ENCODE results near the gene SEMA3A. TPM values are rescaled to one million over a fixed set of nuclear protein-coding genes. Genes with fewer than 3 reads are reported as not detected.

SEMA3A gene
- total and polyA plus RNA-seq, 2 of the 13 experiments (the other 11 are each of a cell fraction or from before 2014, with no cell fraction given) = 0.29 to 1.2 TPM

DNA sequence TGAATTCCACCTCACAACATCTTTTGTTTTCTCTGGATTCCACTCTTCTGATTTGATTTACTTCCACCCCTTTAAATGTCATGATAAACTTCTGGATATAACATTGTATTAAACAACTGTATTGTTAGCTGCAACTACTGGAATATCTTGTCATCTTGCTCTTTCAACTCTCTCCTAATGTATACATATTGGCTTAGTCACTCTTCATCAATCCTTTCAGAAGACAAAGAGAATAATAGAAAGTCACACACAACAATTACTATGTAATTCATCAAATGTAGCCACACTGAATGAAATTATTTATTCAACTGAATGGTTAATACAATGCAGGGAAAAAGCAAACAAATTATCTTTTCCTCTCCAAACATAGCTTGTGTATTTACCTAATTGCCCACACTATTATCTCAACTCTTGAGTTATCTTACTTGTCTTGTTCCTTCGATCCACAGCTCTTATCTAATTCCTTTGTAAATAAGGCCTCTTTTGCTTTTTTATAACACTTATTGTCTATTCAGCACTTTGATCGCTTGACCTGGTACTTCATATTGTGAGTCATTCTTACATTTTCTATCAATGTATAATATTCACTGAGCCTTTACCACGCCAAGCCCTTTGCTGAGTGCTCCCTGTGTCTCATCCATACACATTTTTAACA, 16.7 kb downstream of the SEMA3A start:
- in situ Hi-C loops (cut with HindIII; ENCODE audit: extremely low pct_ligation_motif_present, low pct_unique_long_range_greater_than_20kb) (no loop called here), intact Hi-C loops (cut with micrococcal nuclease; ENCODE audit: unreplicated experiment) (no loop called here)
- Histone ChIP-seq H2AFZ (ENCODE audit: low read length) (no peak overlapping the region), H3K4me2 (ENCODE audit: low read depth, low read length) (no peak overlapping the region), H4K20me1 (ENCODE audit: insufficient read depth, low read length) (no peaks in the 10 kb centered on the region), H3K9ac (ENCODE audit: insufficient read depth, low read depth, low read length) (no peak overlapping the region), H3K9me3 (ENCODE audit: low read length) (no peaks in the 10 kb centered on the region), H3K36me3 (replicated peaks in 1 of 2; ENCODE audit: control insufficient read depth in 1 of 2, insufficient read depth in 2 of 2, low read length in 2 of 2) (no peaks in the 10 kb centered on the region), H3K4me3 (replicated peaks in 1 of 3; ENCODE audit: insufficient read depth in 1 of 3, low read depth in 2 of 3, low read length in 3 of 3) (no peak overlapping the region), H3K79me2 (ENCODE audit: insufficient read depth, low read length) (no peaks in the 10 kb centered on the region), H3K27ac (ENCODE audit: extremely low read length, insufficient read depth, low read length) (no peak overlapping the region), H3K27me3 (ENCODE audit: control insufficient read depth in 1 of 2, insufficient read depth in 2 of 2, low read length in 2 of 2) (no peaks in the 10 kb centered on the region), H3K4me1 (ENCODE audit: insufficient read depth, low read length) (no peaks in the 10 kb centered on the region)
- TF ChIP-seq ZNF468 (CRISPR knock-in tag; IDR thresholded peaks at IDR 0.05) = no peak
- TF ChIP-seq MAFK (conservative IDR thresholded peaks at IDR 0.05 in 1 of 2, IDR thresholded peaks at IDR 0.05 in 1 of 2; ENCODE audit: low read length in 2 of 2) = peak; percentile 85 to 90
- TF ChIP-seq MAFF (IDR thresholded peaks at IDR 0.05; ENCODE audit: low read depth, low read length) = peak; percentile 89
- TF ChIP-seq ZNF382 (CRISPR knock-in tag; IDR thresholded peaks at IDR 0.05; ENCODE audit: borderline replicate concordance) = no peak
- TF ChIP-seq ARID3A (IDR thresholded peaks at IDR 0.05; ENCODE audit: low read depth, low read length) = no peak
- no peak for TF ChIP-seq SOX13 (IDR thresholded peaks at IDR 0.05)
- peak in 1 of 2 experiments; percentile 21; a peak in 1 of 4 replicates for TF ChIP-seq SOX13 (CRISPR knock-in tag; conservative IDR thresholded peaks at IDR 0.05 in 1 of 2, IDR thresholded peaks at IDR 0.05 in 1 of 2)
- ChIA-PET CTCF (ENCODE audit: low intra/inter-chr PET ratio, low total read pairs) (no interaction called here), POLR2A (no interaction called here)
- no peak for FAIRE-seq
- DNase-seq (ENCODE audit: low spot score) = peak; percentile 3
- no TSS peak for BruUV-seq (replicated peaks)
- WGBS (ENCODE audit: low lambda C conversion rate) = 2% methylated on average over 3 of the region's 3 CpGs
- no peak for ATAC-seq
